TTC549 (cell line): ENCODE data around the gene LDLRAP1.

ENCODE experiments used
- FAIRE-seq: peaks from 2 replicates; lab custom pipeline; 2012; peaks lifted over from hg19 to GRCh38; lab: Jason Lieb, UNC

The LDLRAP1 gene

DNA sequence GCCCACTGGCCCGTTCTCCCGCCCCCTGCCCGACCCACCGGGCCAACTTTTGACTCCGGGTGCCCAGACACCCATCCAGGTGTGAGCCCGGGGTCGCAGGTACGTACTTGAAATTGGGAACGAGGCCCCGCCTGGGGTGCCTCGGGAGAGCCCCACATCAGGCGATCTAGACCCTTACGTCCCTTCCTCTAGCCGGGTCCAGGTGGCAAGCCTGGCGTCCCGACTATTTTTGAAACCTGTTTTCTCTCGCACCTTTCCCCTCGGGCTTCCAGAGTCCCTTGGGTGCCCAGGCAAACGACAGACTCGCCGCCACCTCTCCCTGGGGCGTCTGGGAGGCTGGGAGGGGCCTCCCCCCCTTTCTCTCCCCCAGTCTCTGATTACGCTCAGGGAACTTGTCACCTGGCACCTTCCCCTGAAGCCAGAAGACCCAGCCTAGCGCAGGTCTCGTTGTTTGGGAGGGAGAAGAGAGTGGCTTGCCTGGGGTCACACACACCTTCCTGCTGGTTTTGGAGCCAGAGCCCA is 898 bp downstream of the LDLRAP1 start:
- FAIRE-seq: no peak

DNA sequence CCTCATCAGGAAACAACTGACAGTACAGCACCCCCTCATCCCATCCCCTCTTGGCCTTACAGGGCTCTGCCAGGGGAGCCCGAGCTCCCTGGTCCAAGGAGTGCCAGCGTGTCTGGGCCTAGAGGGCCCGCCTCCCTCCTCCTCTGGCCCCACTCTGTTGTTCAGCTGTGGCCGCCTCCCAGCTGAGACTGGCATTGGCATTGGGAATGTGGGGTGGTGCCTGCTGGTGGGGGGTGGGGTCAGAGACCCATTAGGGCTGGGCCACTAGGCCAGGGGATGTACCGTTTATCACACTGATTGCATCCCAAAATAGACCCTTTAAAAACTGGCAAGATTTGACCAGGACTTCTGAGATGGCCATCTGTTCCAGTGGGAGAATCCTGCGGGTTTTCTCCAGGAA is 1.4 kb downstream of the LDLRAP1 start:
- FAIRE-seq: no peak

DNA sequence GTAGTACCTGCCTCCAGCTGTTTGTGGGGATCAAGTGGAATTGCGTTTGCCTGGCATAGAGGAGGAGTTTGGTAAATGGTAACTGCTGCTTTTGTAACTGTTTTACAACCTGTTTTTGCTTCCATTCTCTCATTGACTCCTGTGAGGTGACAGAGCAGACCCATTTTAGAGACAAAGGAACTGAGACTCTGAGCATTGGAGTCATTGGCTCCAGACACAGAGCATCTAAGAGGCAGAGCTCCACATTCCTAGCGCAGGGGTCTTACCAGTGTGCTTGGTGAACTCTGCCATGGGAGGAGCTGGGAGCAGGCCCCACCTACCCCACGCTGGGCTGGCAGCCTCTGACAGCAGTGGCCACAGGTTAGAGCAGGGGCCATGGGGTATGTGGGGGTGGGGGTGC is 2.4 kb downstream of the LDLRAP1 start:
- FAIRE-seq: no peak

DNA sequence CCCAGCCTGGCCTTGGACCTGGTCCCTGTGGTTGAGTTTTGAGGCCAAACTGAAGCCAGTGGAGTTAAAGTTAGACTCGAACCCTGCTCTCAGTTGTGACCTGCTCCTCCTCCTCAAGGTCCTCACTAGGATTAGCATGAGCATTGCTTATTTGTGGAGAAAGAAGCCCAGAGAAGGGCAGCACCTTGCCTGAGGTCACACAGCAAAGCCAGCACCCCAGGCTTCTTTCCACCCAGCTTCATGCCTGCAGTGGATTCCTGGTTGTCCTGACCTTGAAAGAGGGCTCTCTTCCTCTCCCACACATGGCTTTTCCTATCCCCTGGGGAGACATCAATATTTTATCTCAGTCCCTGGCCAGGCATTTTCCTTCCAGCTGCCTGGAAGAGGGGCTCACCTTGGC is 2.8 kb downstream of the LDLRAP1 start:
- no peak for FAIRE-seq

DNA sequence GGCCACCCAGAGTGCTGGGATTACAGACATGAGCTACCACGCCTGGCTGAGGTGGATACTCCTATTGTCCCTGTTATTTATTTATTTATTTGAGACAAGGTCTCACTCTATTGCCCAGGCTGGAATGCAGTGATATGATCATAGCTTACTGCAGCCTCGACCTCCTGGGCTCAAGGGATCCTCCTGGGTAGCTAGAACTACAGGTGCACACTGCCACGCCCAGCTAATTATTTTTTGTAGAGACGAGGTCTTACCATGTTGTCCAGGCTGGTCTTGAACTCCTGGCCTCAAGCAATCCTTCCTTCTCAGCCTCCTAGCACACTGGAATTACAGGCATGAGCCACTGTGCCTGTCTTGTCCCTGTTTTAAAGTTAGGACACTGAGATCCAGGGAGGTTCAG is 5.2 kb downstream of the LDLRAP1 start:
- no peak for FAIRE-seq

DNA sequence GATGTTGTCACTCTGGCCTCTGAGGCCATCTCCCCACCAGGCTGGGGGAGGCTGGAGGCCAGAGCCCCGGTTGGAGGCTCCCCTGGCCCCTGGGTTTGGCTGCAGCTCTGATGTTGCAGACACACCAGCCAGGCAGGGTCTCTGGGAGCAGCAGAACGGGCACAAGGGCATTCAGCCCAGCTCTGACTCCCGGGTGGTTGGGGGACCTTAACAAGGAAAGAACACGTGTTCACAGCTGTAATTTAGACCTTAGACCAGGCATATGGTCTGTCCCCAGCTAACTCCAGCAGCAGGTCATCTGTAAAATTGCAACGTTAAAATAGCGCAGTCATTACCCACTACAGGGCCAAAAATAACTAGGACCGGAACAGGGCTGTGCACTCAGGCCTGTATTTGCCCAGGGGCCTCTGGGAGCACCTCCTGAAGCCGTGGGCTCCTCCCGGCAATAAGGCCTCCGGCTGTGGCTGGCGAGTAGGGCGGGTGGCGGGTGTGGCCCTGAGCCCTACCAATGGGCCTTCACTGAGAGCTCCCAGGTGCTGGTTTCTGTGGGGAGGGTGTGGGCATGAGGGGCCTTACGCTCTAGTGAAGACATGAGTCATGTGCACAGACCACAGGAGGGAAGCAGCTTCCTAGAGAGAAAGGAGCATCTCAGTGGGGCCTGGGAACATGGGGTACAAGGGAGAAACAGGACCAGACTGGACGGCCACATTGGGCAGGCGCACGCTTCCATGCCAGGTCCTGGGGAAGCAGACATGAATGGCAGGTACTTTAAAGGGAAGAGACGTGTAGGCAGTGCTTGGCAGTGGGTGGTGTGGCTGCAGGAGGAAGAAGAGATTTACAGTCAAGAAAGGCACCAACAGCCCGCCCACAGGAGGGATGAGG is 6.1 kb downstream of the LDLRAP1 start:
- FAIRE-seq: no peak

DNA sequence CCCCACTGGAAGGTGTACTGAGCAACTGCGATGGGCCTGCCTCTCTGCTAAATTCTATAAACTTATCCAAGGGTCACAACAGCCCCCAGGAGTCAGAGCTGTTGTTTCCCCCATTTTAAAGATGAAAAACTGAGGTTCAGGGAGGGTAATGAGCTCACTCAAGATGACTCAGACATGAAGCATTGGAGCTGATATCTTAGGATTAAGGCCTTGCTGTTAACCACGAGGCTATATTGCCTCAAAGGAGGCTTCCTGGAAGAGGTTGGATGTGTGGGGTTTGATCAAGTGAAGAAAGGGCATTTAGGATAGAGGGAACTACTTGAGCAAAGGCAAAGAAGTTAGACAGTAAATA is 6.7 kb downstream of the LDLRAP1 start:
- no peak for FAIRE-seq

DNA sequence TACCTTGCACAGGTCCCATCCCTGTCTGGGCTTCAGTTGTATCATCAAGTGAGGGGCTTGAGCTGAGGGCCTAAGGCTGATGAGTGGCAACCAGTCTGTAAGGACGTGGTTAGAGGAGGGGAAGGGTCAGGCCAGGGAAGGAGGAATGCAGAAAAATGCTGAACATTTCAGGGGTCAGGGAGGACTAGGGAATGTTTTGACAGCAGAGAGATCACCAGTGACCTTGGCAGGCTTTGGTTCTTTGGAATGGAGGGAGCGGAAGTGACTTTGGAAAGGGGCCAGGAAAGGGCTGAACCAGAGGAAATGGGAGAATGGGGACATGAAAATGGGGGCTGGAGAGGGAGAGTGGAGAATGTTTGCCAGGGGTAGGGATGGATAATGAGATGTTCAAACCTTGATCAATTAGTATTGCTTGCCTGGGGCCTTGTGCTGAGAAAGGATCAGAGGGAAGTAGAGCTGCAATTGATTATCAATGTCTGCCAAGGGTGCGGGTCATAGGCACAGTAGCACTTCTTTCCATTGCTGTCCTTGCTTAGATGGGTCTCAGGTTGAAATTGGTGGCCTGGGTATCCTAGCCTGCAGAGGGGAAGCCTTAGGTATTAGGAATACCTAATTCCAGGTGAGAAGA is 7.4 kb downstream of the LDLRAP1 start:
- no peak for FAIRE-seq

DNA sequence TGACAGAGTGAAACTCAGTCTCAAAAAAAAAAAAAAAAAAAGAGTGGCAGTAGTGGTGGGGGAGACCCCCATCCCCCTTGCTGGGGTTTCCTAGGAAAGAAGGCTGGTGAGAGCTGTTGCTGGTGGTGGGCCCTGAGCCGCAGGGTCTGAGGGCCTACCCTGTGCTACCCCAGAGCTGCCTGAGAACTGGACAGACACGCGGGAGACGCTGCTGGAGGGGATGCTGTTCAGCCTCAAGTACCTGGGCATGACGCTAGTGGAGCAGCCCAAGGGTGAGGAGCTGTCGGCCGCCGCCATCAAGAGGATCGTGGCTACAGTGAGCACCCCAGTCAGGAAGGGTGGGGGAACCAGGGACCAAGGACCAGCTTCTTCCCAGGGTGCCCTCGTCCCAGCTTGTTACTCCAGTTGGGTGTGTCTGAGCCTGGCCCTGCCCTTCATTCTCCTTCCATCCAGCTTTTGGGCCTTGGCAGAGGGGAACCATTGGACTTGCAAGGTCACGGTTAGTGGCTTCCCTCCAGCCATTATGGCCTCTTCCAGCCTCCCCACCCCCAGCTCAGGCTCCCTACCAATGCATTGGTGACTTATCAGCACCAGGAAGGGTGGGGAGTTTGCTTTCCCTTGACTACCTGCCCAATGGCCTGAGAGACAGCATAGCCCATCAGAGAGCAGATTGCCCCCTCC is 10.5 kb downstream of the LDLRAP1 start:
- no peak for FAIRE-seq

DNA sequence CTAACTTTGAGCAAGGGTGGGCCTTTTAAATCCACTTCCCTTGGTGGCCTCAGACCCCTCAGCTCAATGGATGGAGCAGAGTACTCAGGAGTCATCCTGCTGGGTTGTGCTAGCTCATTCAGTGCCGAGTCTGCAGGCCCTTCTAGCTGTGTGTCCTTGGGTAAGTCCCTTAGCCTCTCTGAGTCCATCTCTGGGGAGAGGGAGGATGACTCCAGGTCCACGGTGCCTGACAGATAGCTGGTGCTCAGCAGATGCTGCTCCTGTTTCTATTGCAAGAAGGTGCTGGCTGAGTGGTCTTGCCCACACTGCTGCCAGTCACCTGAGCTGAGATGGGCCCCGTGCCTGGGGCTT is 11.0 kb downstream of the LDLRAP1 start:
- FAIRE-seq: no peak

DNA sequence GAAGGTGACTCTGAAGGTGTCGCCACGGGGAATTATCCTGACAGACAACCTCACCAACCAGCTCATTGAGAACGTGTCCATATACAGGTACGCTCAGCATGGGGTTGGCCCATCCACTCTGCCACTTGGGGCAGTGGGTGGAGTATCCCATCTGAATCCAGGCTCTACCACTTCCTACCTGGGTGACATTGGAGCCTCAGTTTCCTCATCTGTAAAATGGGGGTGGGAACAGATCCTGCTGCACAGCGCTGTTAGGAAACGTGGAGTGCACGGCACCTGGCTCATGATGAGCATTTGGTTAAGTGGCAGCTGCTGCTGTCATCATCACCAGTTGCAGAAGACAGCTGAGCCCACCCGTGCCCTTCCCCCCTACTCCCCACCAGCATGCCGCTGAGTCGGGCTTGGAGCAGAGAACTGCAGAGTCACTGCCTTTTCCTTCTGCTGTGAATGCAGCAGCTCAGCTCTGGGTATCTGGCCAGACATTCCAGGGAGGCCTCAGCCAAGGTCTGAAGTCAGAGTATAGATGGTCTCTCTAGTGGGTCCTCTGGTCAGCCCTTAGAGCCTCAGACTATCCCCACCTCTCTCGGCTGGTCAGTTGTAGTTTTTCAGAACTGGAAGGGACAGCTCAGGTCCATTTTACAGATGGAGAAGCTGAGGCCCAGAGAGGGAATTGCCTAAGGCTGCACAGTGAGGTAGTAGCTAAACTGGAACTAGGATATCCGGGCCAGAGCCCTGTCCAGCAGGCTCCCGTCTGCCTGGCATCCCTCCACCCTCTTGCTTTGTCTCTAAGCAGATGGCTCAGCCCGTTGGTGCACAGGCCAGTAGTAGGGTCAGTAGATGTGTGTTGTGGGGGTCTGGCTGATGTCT is 11.7 kb downstream of the LDLRAP1 start:
- no peak for FAIRE-seq

DNA sequence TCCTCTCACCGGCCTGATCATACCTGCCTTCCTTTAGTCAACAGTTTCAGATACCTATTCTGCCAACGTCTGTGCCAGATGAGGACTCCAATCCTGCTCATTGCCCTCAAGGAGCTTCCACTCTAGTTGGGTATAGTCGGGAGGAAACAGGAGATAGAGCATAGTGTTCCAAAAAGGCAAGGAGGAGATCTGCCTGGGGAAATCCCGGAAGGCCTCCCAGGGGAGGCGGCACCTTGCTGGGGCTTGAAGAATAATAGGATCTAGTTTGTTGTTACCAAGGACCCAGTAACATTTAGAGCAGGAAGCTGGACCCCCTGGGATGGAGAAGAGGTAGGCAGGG is 12.3 kb downstream of the LDLRAP1 start:
- no peak for FAIRE-seq

DNA sequence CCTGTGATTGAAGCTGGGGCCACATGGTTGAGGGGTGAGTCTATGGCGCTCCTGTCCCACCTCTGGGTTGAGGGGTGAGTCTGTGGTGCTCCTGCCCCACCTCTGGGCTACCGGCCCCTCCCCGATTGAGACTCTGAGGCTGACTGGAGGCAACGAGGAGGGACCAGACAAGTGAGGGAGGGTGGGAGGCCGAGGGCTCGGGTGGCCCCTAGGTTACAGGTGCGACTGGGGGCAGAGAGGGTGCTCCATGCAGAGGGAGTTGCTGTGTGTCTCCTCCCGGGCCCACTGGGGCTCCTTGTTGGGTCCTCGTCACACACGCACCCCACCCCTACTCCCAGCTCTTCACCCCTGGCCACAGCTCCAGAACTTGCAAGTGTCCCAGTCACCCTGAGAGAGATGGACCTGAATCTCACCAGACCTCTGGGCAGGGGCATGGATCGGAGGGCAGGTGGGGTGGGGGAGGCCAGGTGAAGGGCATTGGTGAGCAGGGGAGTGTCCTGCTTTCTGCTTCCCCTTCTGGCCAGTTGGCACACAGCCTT is 12.8 kb downstream of the LDLRAP1 start:
- no peak for FAIRE-seq

DNA sequence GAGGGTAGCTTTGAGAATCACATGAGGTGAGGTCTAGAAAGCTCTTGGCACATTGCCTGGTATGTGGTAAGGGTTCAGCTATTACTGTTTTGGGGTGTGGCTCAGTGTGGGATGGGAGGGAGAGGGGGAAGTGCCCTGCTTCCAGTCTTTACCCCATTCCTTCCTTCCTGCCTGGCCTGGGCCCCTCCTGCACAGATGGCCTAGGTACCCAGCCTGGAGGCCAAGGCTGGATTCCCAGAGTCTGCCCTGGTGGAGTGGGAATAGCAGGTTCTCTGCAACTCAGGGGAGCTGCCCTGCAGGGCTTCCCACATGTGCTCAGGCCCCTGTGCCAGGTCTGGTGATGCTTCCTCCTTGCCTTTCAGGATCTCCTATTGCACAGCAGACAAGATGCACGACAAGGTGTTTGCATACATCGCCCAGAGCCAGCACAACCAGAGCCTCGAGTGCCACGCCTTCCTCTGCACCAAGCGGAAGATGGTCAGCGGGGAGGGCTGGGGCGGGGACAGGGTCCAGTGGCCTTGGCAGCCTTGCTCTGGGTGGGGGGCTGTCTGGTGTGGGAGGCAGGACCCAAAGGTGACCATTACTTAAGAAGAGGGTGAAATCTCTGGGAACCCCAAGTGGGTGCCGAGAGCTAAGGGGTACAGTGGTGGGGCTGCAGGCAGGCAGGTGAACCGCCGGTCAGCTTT is 13.5 kb downstream of the LDLRAP1 start:
- no peak for FAIRE-seq

DNA sequence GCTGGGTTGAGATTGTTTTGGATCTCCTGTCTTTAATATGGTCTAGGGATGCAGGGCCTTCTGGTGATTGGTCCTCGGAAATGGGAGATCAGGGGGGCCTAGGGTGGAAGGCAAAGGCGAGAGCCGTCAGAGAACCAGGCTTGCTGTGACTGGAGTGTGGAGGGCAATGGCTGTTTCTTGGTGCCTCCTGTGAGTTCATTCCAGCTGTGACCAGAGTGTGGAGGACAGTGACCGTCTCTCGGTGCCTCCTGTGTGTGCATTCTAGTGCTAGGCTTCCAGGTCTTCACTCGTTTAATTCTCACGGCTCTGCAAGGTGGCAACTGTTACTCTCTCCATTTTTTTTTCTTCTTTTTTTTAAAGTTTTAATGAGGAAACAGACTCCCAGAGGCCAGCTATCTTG is 14.1 kb downstream of the LDLRAP1 start:
- FAIRE-seq: no peak

DNA sequence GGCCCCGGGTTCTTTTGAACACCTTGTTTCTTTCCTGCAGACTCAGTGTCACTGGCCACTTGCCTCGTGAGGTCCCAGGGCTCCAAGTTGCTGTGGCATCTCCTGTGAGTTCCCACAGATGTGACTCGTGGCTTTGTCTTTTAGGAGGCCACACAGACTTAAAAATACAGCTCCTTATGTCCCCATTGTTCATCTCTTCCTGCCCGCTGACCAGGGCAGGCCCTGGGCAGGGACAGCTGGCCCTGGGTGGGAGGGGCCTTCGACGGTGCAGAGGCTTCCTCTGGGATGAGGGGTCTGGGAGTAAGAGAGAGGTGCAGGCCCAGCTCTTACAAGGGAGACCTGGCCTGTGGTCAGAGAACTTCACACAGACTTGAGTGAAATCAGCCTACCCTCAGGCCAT is 15.6 kb downstream of the LDLRAP1 start:
- no peak for FAIRE-seq

DNA sequence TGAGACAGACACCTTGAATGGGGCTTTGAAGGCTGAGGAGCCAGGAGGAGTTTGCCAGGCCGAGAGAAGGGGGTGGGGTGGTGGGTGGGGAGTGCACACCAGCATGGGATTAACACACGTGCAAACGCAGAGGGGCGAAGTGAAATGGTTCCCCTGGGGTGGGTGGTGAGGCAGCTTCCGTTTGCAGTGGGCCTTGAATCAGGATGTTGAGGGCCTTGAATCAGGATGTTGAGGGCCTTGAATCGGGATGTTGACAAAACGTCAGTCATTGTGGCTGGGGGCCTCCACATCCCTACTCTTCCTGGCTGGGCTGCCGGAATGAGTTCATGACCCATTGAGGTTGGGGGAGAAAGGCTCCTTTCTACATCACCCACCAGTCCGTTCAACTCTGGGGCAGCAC is 16.6 kb downstream of the LDLRAP1 start:
- FAIRE-seq: no peak

DNA sequence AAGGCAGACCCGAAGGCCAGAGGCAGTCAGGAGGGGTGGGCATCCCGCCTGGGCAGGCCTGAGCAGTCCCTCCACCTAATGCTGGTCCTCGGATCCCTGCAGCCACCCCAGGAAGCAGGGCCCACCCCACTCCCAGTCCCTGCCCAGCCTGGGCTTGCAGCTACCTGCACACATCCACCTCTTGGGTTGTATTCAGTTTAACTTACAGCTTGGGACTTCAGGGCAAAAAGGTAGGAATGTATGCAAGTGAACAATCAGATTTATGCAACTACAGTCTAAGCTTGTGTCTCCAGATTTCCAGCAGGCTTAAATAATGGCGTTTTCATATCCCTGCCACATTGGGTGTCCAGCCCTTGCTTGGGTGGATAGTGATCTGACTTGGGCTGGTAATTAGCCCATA is 17.4 kb downstream of the LDLRAP1 start:
- no peak for FAIRE-seq

DNA sequence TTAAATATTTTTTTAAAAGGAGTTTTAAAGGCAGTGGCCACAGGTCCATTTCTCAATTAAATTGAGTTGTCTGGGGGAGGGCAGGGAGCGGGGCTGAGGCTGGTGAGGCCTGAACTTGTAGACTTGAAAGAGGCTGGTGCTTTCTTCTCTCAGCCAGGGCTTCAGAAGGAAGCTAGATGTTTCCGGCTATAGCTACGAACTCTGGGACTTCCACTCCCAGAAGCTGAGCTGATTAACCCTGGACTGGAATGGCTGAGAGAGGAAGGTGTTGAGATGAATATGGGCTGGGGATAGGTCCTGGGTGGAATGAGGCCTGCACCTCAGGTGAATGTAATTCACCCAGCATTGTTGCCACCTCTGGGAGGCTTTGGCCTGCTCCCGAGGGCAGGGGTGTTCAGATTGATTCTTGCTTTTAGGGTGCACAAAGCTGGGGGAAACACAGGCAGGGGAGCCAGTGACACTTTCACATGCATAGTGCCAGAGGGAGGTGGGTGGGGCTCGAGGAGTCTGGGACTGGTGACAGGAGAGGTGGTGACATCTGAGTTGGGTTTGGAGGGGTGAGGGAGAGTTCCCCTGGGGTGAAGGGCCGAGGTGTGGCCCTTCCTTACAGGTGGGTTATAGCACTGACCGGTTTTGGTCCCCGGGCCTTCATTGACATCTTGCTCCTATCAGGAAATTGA is 18.2 kb downstream of the LDLRAP1 start:
- FAIRE-seq: no peak

DNA sequence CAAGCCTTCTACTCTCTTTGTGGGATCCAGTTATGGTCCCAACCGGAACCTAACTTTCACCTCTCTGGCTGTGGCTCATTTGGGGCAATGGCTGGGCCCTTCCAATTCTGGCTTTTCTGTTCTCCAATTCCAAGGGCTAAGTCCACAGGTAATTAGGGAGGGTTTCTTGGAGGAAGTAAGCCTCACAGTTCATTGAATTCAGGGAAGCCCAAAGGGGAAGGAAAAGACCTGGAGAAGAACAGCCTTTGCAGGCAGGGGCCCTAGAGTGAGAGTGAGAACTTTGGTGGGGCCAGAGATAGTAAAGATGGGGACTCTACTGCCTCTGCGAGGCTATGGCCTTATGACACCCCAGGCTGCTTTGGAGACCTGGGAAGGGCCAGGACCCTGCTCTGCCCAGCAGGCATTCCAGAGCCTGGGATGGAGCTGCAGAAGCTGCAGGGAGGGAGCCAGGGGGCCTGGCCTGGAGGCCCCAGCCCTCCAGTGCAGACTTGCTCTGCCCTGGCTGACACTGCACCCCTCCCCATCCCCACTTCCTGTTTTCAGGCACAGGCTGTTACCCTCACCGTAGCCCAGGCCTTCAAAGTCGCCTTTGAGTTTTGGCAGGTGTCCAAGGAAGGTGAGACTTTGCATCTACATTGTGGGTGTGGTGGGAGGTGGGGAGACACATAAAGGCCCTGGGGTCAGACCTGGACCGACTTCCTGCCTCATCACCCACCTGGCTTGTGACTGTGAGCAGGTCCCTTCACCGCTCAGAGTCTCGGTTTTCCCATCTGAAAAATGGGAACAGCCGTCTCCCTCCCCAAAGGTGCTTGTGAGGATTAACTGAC is 18.9 kb downstream of the LDLRAP1 start:
- no peak for FAIRE-seq
